Ishikawa (cell line): ENCODE data around the gene PADI1.

ENCODE experiments used
- CEBPB ChIP-seq: IDR thresholded peaks from 2 replicates; pipeline ENCODE4 v1.6.1; 2012
- CREB1 ChIP-seq: IDR thresholded peaks from 2 replicates; pipeline ENCODE4 v1.6.1; 2012; ENCODE audit warnings: low read depth
- EGR1 ChIP-seq: IDR thresholded peaks from 2 replicates; pipeline ENCODE4 v1.6.1; 2012
- EP300 ChIP-seq: IDR thresholded peaks from 2 replicates; pipeline ENCODE4 v1.6.1; 2012; ENCODE audit warnings: borderline replicate concordance
- FOXM1 ChIP-seq: IDR thresholded peaks from 2 replicates; pipeline ENCODE4 v1.6.1; 2012; ENCODE audit warnings: low read depth, borderline replicate concordance
- MAX ChIP-seq: IDR thresholded peaks from 2 replicates; pipeline ENCODE4 v1.6.1; 2012
- NFIC ChIP-seq: IDR thresholded peaks from 2 replicates; pipeline ENCODE4 v1.6.1; 2012
- RAD21 ChIP-seq: IDR thresholded peaks from 2 replicates; pipeline ENCODE4 v1.6.1; 2012; ENCODE audit warnings: low read depth
- REST ChIP-seq: IDR thresholded peaks from 2 replicates; pipeline ENCODE4 v1.6.1; 2012; ENCODE audit warnings: low read depth, mild to moderate bottlenecking
- TAF1 ChIP-seq: IDR thresholded peaks from 2 replicates; pipeline ENCODE4 v1.6.1; 2012; ENCODE audit warnings: low read depth, mild to moderate bottlenecking
- TCF12 ChIP-seq: IDR thresholded peaks from 2 replicates; pipeline ENCODE4 v1.6.1; 2012; ENCODE audit warnings: low read depth
- USF1 ChIP-seq: IDR thresholded peaks from 2 replicates; pipeline ENCODE4 v1.6.1; 2012

GRCh38 chr1:17227358-17227915, 22.5 kb downstream of the PADI1 start:
- no peak for TF ChIP-seq RAD21
- no peak for TF ChIP-seq FOXM1
- no peak for TF ChIP-seq MAX
- no peak for TF ChIP-seq NFIC
- TF ChIP-seq EP300 = no peak
- TF ChIP-seq REST = no peak
- no peak for TF ChIP-seq USF1
- no peak for TF ChIP-seq CEBPB
- TF ChIP-seq CREB1 = no peak
- TF ChIP-seq TCF12 = no peak
- no peak for TF ChIP-seq EGR1
- TF ChIP-seq TAF1 = no peak
